Measurements from ENCODE around the gene PRPF8.

The PRPF8 gene

DNA sequence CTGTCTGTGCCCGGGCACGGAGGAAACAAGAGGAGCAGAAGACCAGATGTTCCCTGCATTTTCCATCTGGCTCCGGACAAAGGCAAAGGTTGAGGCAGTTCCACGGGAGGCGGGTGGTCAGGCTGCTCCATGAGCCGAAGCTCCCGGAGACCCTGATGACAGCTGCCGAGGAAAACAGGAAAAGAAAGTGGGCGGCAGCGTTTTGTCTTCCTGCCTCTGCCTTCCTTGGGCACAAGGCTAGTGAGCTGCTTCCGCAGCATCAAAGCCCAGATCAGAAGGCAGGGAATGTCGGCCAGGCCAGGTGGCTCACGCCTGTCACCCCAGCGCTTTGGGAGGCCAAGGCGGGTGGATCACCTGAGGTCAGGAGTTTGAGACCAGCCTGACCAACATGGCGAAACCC lies 72.3 kb downstream of the PRPF8 start:
- DNase-seq, result no peak
- Histone ChIP-seq H3K4me3 (ENCODE audit: insufficient read depth, low read depth, low read length, poor library complexity, severe bottlenecking) (no peak overlapping the region), H3K9me3 (ENCODE audit: control insufficient read depth, low read length) (no peaks in the 10 kb centered on the region), H3K27ac (ENCODE audit: insufficient read depth, low read length, poor library complexity, severe bottlenecking) (no peak overlapping the region), H3K4me1 (ENCODE audit: control insufficient read depth, insufficient read depth, low read length, poor library complexity, severe bottlenecking) (no peaks in the 10 kb centered on the region), H3K36me3 (ENCODE audit: control insufficient read depth, insufficient read depth, low read length) (no peaks in the 10 kb centered on the region), H3K27me3 (replicated peaks; ENCODE audit: control insufficient read depth, insufficient read depth, low read length, poor library complexity, severe bottlenecking) (no peaks in the 10 kb centered on the region)

DNA sequence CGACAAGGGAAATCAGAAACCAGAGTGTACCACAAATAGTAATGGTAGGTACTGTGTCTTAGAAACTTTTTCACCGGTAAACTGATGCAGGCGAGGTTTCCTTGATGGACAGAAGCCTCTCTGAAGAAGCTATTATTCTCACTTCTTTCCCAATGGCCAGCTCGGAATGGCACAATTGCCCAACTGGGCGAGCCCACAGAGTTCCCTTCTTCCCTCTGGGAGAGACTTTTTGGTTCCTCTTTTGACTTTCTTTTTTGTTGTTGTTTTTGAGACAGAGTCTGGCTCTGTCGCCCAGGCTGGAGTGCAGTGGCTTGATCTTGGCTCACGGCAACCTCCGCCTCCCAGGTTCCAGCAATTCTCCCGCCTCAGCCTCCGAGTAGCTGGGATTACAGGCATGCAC lies 73.0 kb downstream of the PRPF8 start:
- Histone ChIP-seq H3K27me3 (replicated peaks; ENCODE audit: control insufficient read depth, insufficient read depth, low read length, poor library complexity, severe bottlenecking) (no peaks in the 10 kb centered on the region), H3K36me3 (ENCODE audit: control insufficient read depth, insufficient read depth, low read length) (no peaks in the 10 kb centered on the region), H3K9me3 (ENCODE audit: control insufficient read depth, low read length) (no peaks in the 10 kb centered on the region), H3K4me3 (ENCODE audit: insufficient read depth, low read depth, low read length, poor library complexity, severe bottlenecking) (no peak overlapping the region), H3K27ac (ENCODE audit: insufficient read depth, low read length, poor library complexity, severe bottlenecking) (no peak overlapping the region), H3K4me1 (ENCODE audit: control insufficient read depth, insufficient read depth, low read length, poor library complexity, severe bottlenecking) (no peaks in the 10 kb centered on the region)
- no peak for DNase-seq

DNA sequence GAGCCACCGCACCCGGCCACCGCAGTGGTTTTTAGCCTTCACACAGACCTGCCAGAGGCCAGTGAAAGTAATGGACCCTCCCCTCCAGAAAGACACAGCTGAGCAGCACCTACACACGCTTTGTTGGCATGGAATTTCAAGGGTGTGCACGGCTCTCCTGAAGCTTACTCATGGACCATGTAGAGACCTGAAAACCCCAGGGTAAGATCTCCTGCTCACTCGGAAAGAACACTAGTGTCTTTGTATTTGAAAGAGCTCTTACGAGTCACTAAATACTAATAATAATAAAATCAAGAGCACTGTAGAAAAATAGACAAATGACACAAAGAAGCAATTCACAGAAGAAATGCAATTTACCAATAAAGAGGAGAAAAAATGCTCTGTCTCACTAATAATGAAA lies 76.0 kb downstream of the PRPF8 start:
- H3K27me3 ChIP-seq (replicated peaks; ENCODE audit: control insufficient read depth, insufficient read depth, low read length, poor library complexity, severe bottlenecking), result no peaks in the 10 kb centered on the region
- no peak overlapping the region for H3K27ac ChIP-seq (ENCODE audit: insufficient read depth, low read length, poor library complexity, severe bottlenecking)

DNA sequence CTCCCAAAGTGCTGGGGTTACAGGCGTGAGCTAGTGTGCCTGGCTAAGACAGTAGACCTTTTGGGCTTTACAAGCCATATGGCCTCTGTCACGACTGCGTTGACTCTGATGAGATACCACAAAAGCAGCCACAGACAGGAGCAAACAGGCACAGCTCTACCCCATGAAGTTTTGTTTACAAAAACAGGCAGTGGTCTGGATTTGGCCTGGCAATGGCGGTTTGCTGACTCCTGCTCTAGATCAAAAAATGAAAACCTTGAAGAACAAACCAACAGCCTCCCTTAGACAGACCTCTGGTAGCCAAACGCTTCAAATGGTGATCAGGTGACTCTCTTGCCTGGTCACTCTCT lies 76.7 kb downstream of the PRPF8 start:
- H3K9me3 ChIP-seq (ENCODE audit: control insufficient read depth, low read length), result no peaks in the 10 kb centered on the region
- H3K27me3 ChIP-seq (replicated peaks; ENCODE audit: control insufficient read depth, insufficient read depth, low read length, poor library complexity, severe bottlenecking), result no peaks in the 10 kb centered on the region
- no peak for DNase-seq
- no peak overlapping the region for H3K27ac ChIP-seq (ENCODE audit: insufficient read depth, low read length, poor library complexity, severe bottlenecking)
- no peak overlapping the region for H3K4me3 ChIP-seq (ENCODE audit: insufficient read depth, low read depth, low read length, poor library complexity, severe bottlenecking)
- H3K36me3 ChIP-seq (ENCODE audit: control insufficient read depth, insufficient read depth, low read length), result no peaks in the 10 kb centered on the region
- H3K4me1 ChIP-seq (ENCODE audit: control insufficient read depth, insufficient read depth, low read length, poor library complexity, severe bottlenecking), result no peaks in the 10 kb centered on the region

More for the DNA sequence above, 76.0 kb downstream of the PRPF8 start:
- H3K4me1 ChIP-seq (ENCODE audit: control insufficient read depth, insufficient read depth, low read length, poor library complexity, severe bottlenecking), result no peaks in the 10 kb centered on the region
- H3K36me3 ChIP-seq (ENCODE audit: control insufficient read depth, insufficient read depth, low read length), result no peaks in the 10 kb centered on the region
- H3K4me3 ChIP-seq (ENCODE audit: insufficient read depth, low read depth, low read length, poor library complexity, severe bottlenecking), result no peak overlapping the region
- no peak for DNase-seq
- H3K9me3 ChIP-seq (ENCODE audit: control insufficient read depth, low read length), result no peaks in the 10 kb centered on the region

DNA sequence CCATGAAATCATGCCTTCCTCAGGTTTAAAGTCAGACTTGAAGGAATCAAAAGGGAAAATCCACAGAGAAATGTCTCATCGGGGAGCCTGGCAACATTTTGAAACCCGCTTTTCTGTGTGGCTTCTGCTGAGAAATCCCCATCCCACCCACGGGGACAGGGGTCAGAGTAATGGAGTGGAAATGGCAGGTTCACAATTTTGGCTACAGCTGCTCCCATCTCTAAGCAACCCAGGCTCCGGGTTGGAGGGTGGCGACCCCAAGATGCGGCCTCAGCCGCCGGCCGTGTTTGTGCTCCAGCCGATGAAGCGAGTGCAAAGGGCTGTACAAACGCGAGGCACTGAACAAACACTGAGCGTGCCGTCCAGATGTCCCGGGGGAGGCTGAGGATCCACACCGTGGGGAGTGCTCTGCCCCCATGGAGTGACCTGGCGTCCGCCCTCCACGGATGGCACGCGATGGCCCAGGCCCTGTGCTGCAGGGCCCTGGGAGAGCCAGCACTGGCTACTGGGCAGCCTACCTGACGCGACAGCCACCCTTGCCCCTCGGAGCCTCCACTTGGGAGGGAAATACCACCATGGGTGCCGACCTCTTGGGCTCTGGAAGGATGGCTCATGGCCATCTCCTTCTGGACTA lies 78.2 kb downstream of the PRPF8 start:
- Histone ChIP-seq H3K27ac (ENCODE audit: insufficient read depth, low read length, poor library complexity, severe bottlenecking) (no peak overlapping the region), H3K36me3 (ENCODE audit: control insufficient read depth, insufficient read depth, low read length) (no peaks in the 10 kb centered on the region), H3K4me1 (ENCODE audit: control insufficient read depth, insufficient read depth, low read length, poor library complexity, severe bottlenecking) (no peaks in the 10 kb centered on the region), H3K9me3 (ENCODE audit: control insufficient read depth, low read length) (no peaks in the 10 kb centered on the region), H3K4me3 (ENCODE audit: insufficient read depth, low read depth, low read length, poor library complexity, severe bottlenecking) (no peak overlapping the region), H3K27me3 (replicated peaks; ENCODE audit: control insufficient read depth, insufficient read depth, low read length, poor library complexity, severe bottlenecking) (no peaks in the 10 kb centered on the region)
- DNase-seq, result no peak

DNA sequence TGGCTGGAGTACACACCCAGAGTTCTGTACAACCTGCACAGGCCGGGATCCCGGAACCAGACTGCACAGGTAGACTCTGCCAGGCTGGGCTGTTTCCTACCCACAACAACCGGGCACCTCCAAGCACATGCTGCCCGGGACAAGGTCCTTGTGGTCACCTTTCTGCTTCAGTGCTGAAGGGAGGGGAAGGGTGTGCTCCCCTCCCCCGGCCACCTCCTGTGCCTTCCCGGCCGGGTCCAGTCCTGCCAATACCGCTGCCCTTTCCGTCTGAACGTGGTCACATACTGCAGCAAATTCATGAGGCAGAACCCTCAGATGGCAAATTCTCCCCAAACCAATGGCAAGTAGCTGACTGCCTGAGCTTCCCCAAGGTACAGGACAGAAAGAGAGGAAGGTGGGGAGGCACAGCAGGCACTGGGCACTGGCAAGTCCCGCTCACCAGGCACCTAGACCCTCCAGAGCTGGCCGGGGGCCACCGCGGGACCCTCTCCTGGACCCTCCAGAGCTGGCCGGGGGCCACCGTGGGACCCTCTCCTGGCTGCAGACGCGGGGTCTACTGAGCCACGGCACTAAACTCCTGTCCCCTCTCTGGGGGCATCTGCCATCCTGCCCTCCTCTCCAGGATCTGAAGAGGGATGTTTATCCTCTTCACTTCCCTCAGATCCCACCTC lies 78.9 kb downstream of the PRPF8 start:
- no peak overlapping the region for H3K4me3 ChIP-seq (ENCODE audit: insufficient read depth, low read depth, low read length, poor library complexity, severe bottlenecking)
- no peaks in the 10 kb centered on the region for H3K9me3 ChIP-seq (ENCODE audit: control insufficient read depth, low read length)
- H3K4me1 ChIP-seq (ENCODE audit: control insufficient read depth, insufficient read depth, low read length, poor library complexity, severe bottlenecking), result no peaks in the 10 kb centered on the region
- no peaks in the 10 kb centered on the region for H3K36me3 ChIP-seq (ENCODE audit: control insufficient read depth, insufficient read depth, low read length)
- no peak for DNase-seq
- no peak overlapping the region for H3K27ac ChIP-seq (ENCODE audit: insufficient read depth, low read length, poor library complexity, severe bottlenecking)
- H3K27me3 ChIP-seq (replicated peaks; ENCODE audit: control insufficient read depth, insufficient read depth, low read length, poor library complexity, severe bottlenecking), result no peaks in the 10 kb centered on the region

DNA sequence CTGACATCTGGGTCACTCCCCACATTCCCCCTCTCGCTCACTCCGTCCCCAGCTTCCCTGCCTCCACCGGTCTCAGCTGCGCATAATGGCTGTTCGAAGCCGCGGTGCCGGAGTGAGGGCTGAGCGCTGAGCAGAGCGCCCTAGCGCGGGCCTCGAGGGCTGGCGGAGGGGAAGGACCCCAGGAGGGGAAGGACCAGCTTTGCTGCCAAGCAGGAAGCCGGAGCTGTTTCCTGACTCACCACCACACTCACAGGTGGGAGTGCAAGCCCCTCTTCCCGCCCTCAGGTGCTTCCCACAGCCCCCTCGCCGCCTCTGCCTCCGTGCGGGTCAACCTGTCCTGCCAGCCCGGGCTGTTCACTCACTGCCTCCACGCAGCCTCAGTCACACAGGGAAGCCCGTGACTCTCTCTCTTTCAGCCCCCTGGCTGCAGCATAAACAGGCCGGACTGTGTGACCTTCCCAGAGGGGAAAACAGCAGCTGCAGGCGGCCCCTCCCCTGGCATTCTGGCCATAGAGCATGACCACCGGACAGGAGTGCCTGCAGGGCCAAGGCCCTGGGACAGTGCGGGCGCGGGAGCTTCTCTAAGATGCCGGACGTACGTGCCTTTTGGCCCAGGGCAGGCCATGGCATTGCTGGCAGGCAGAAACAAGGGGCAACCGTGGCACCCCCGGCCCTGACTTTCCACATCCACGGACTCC lies 79.7 kb downstream of the PRPF8 start:
- no peaks in the 10 kb centered on the region for H3K36me3 ChIP-seq (ENCODE audit: control insufficient read depth, insufficient read depth, low read length)
- no peaks in the 10 kb centered on the region for H3K4me1 ChIP-seq (ENCODE audit: control insufficient read depth, insufficient read depth, low read length, poor library complexity, severe bottlenecking)
- DNase-seq, result no peak
- H3K27ac ChIP-seq (ENCODE audit: insufficient read depth, low read length, poor library complexity, severe bottlenecking), result no peak overlapping the region
- H3K9me3 ChIP-seq (ENCODE audit: control insufficient read depth, low read length), result no peaks in the 10 kb centered on the region
- no peaks in the 10 kb centered on the region for H3K27me3 ChIP-seq (replicated peaks; ENCODE audit: control insufficient read depth, insufficient read depth, low read length, poor library complexity, severe bottlenecking)
- H3K4me3 ChIP-seq (ENCODE audit: insufficient read depth, low read depth, low read length, poor library complexity, severe bottlenecking), result no peak overlapping the region

DNA sequence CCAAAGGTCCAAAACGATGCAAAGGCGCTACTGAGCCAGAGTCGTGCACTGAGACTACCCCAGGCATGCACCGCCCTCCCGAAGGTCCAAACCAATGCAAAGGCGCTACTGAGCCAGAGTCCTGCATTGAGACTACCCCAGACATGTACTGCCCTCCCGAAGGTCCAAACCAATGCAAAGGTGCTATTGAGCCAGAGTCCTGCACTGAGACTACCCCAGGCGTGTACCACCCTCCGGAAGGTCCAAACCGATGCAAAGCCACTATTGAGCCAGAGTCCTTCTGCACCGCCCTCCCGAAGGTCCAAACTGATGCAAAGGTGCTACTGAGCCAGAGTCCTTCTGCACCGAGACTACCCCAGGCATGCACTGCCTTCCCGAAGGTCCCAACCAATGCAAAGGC lies 83.1 kb downstream of the PRPF8 start:
- no peaks in the 10 kb centered on the region for H3K9me3 ChIP-seq (ENCODE audit: control insufficient read depth, low read length)
- DNase-seq, result no peak
- no peak overlapping the region for H3K27ac ChIP-seq (ENCODE audit: insufficient read depth, low read length, poor library complexity, severe bottlenecking)
- H3K4me1 ChIP-seq (ENCODE audit: control insufficient read depth, insufficient read depth, low read length, poor library complexity, severe bottlenecking), result no peaks in the 10 kb centered on the region
- H3K27me3 ChIP-seq (replicated peaks; ENCODE audit: control insufficient read depth, insufficient read depth, low read length, poor library complexity, severe bottlenecking), result no peaks in the 10 kb centered on the region
- no peaks in the 10 kb centered on the region for H3K36me3 ChIP-seq (ENCODE audit: control insufficient read depth, insufficient read depth, low read length)
- H3K4me3 ChIP-seq (ENCODE audit: insufficient read depth, low read depth, low read length, poor library complexity, severe bottlenecking), result no peak overlapping the region

All from effector memory CD4-positive, alpha-beta T cell (primary cell).